GM12865 (cell line): ENCODE data around the gene MEGF11.

Experiments
- DNase-seq: peaks from one replicate; pipeline ENCODE4 v3.0.0; 2010; ENCODE audit warnings: low read depth
- H3K4me3 ChIP-seq: 2 replicates; pipeline ENCODE4 v1.5.1; 2011; ENCODE audit warnings: mild to moderate bottlenecking, low read depth, low read length, control low read depth
- CTCF ChIP-seq: IDR thresholded peaks from 2 replicates; pipeline ENCODE4 v1.5.1; 2011; ENCODE audit warnings: low read length, control low read depth, low read depth, inconsistent platforms; ENCODE audit not compliant: insufficient read depth; ENCODE audit errors: missing control alignments

Gene MEGF11

GRCh38 chr15:65856821-65857455 lies 396.6 kb downstream of the MEGF11 start:
- DNase-seq: peak; percentile 80
- TF ChIP-seq CTCF: peak; percentile 76
- no peak overlapping the region for H3K4me3 ChIP-seq

GRCh38 chr15:65851981-65852380 lies 401.6 kb downstream of the MEGF11 start:
- no peak for TF ChIP-seq CTCF
- no peak overlapping the region for H3K4me3 ChIP-seq
- DNase-seq: no peak

- no peak overlapping the region for H3K4me3 ChIP-seq
- no peak for TF ChIP-seq CTCF
- no peak for DNase-seq
Measured at GRCh38 chr15:65847989-65848388, 405.6 kb downstream of the MEGF11 start.

- TF ChIP-seq CTCF: no peak
- no peak overlapping the region for H3K4me3 ChIP-seq
- no peak for DNase-seq
Measured at GRCh38 chr15:65845826-65846519, 407.6 kb downstream of the MEGF11 start.
